ENCODE measurements around the gene AATF. TPM values are rescaled to one million over a fixed set of nuclear protein-coding genes. Genes with fewer than 3 reads are reported as not detected.
A peak's percentile ranks its signal among the peaks of the same experiment; 100 is the strongest.

AATF gene
- total RNA-seq, 1 donor from 2014 or later, result 23.9 TPM

DNA sequence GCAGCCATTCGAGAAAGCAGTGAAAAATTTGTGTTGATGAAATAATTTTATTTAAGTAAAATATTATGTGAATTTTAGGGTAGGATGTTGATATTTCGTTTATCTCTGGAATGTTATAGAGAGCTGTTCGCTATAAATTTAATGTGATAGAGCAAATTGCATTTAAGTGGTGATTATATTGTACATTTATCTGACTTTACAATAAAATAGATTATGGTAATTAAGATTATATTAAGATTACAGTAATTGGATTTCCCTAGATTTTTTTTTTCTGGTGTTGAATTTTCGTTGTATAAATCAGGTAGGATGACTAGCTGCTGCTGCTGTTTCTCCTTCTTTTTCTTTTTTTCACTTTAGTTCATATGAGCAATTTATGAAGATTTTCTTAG lies 71.0 kb downstream of the AATF start:
- intact Hi-C loops (cut with DNase I), result no loop called here

DNA sequence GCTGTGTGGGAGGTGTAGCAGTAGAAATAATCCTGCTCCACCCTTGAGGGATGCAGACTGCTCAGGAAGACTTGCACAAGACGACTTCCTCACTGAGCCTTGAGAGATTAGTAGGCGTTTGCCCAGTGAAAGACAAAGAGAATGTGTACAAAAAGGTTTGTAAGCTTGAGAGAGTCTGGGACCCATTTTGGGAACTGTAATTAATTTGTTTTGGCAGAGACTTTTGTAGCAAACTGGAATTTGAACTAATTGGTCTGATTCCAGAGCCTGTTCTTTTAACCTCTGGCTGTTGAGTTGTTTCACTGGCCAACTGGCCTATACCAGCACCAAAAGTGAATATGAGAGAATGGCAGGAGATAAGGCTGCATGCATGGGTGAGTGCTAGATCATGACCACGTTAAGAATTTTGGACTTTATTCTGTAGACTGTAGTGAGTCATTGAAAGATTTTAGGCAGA lies 75.5 kb downstream of the AATF start:
- intact Hi-C loops (cut with DNase I), result no loop called here
- no peak for ATAC-seq
- DNase-seq (ENCODE audit: missing footprints), result no peak

More for the DNA sequence above, 71.0 kb downstream of the AATF start:
- DNase-seq (ENCODE audit: missing footprints) (no peak), ATAC-seq (no peak)

DNA sequence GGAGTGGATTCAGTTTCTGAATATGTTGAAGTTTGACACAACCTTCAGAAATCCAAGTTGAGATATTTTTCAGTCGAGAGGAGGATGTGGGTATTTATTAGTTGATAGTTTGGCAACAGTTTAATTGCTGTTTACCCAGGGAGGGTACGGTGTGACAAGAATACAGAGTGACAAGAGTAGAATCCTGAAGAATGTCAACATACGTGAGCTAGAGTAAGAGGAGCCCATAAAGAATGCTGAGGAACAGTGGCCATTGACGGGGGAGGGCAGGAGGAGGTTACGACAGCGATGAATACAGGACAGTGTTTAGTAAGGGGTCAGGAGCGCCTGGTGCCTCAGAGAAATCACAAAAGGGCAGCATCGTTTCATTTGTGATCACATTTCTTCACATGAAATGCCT lies 76.5 kb downstream of the AATF start:
- intact Hi-C loops (cut with DNase I), result no loop called here
- no peak for ATAC-seq
- no peak for DNase-seq (ENCODE audit: missing footprints)

DNA sequence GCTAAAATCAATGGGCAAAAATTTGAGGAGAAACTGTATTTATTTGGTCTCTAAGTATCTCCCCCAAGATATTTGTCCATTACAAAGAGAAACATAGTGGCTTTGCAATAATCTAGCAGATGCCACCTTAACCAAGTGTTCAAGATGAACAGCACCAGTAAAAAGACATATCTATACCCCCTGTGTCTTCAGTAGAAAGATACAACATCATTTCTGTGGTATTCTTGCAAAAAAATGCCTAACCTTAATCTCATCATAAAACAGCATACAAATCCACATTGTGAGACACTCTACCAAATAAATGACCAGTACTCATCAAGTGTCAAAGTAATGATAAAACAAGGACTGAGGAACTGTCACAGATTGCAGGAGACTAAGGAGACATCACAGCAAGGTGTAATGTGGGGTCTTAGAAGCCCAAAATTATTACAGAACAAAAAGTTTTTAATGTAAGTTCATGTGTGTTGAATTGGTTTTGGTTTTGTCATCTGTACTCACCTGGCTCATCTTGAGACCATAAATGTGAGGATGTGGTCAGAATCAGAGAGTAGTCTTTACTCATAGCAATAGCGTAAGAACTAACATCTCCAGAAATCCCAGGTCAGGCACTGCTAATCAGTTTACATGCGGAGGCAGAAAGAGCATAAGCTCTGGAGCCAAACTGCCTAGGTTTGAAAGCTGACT lies 77.2 kb downstream of the AATF start:
- DNase-seq (ENCODE audit: missing footprints), result no peak
- no peak for ATAC-seq
- intact Hi-C loops (cut with DNase I), result no loop called here

DNA sequence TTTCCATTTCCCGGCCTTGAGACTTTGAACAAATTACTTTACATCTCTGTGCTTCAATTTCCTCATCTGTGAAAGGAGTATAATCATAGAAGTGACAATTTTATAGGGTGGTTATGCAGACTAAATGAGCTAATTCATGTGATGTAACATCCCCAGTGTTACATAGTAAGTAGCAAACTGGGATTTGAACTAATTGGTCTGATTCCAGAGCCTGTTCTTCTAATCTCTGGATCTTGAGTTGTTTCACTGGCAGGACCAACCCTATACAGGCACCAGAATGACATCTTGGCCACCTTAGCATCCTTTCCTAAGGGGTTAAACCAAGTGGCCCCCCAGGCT lies 77.7 kb downstream of the AATF start:
- intact Hi-C loops (cut with DNase I), result no loop called here
- ATAC-seq, result no peak

DNA sequence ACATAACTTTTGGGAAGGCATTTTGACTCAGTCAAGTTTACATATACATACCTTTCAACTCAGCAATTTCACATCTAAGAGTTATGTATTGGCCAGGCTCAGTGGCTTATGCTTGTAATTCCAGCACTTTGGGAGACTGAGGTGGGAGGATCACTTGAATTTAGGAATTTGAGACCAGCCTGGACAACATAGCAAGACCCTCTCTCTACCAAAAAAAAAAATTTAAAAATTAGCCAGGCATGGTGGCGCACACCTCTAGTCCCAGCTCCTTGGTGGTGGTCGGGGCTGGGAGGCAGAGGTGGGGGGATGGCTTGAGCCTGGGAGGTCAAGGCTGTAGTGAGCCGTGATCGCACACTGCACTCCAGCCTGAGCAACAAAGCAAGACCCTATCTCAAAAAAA lies 79.3 kb downstream of the AATF start:
- ATAC-seq, result no peak
- DNase-seq (ENCODE audit: missing footprints), result no peak
- intact Hi-C loops (cut with DNase I), result no loop called here

More for the DNA sequence above, 77.7 kb downstream of the AATF start:
- no peak for DNase-seq (ENCODE audit: missing footprints)

DNA sequence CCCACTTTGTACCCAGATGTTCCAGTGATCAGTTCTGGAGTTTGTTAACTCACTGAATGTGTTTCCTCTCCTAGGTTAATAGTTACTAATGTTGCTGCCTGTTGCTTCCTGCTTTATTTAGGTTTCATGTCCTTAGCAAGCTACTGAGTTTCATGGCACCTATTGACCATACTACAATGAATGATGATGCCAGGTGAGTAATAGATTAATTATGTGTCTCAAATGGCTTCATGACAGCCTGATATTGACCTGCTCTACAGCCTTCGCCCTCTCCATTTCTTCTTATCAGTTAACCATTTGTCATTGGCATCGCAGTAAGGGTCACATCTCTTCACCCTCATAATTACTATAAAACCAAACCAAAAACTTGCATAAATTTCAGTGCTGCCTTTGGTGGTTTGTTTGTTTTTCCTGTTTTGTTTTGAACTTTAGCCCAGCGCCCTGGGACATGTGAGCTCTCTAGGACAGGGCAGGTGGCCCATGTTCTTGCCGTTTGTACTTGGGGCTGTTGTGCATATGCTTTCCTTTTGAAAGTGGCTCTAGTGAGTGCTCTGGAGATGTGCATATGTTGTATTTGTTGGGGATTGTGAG lies 82.8 kb downstream of the AATF start:
- intact Hi-C loops (cut with DNase I), result no loop called here
- ATAC-seq (no peak), DNase-seq (ENCODE audit: missing footprints) (no peak)

DNA sequence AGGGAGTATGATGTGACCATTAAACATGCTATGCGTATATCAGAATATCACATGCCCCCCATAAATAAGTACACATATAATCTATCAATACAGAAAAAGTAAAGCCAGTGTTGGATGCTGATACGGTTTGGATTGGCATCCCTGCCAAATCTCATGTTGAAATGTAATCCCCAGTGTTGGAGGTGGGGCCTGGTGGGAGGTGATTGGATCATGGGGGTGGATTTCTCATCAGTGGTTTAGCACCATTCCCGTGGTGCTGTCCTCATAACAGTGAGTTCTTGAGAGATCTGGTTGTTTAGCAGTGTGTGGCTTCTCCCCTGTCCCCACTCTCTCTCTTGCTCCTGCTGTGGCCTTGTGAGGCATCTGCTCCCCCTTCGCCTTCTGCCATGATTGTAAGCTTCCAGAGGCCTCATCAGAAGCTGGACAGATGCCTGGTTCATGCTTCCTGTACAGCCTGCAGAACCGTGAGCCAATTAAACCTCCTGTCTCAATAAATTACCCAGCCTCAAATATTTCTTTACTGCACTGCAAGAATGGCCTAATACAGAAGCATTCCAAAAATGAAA lies 88.9 kb downstream of the AATF start:
- DNase-seq (ENCODE audit: missing footprints), result no peak
- ATAC-seq, result no peak
- intact Hi-C loops (cut with DNase I), result no loop called here

DNA sequence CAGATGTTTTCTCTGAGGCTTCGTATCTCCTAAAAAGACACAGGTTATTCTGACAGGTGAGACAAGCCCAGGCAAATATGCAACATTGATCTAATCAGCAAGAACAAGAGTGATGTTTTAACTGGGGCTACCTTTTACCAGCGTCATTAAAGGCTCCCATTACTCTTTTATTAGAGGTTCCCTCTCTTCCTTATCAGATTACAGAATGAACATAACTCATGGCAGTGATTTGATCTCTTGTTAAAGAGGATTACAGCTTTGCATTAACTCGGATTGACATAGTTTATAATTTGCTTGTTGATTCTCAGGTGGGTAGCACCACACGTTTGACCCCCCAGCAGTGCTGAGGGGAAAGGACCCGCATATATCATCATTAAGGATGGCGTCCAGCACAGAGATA lies 90.5 kb downstream of the AATF start:
- ATAC-seq (no peak), DNase-seq (ENCODE audit: missing footprints) (no peak)
- intact Hi-C loops (cut with DNase I), result no loop called here

DNA sequence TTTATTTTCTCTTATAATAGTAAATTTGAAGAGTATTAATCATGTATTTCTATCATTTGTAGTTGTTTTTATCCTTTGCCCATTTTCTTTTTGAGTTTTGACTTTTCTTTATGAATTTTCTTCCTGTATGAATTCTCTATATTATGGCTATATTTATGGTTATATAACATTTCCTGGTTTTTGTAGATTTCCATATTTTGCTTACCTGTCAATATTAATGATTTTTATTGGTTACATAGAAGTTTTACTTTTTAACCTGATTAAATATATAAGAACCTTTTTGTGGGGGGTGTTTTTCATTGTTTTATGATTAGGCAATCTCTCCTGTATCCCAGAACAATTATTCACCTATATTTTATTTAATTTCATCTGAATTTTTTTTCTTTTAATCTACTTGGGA lies 93.2 kb downstream of the AATF start:
- ATAC-seq (no peak), DNase-seq (ENCODE audit: missing footprints) (no peak)
- intact Hi-C loops (cut with DNase I), result no loop called here

DNA sequence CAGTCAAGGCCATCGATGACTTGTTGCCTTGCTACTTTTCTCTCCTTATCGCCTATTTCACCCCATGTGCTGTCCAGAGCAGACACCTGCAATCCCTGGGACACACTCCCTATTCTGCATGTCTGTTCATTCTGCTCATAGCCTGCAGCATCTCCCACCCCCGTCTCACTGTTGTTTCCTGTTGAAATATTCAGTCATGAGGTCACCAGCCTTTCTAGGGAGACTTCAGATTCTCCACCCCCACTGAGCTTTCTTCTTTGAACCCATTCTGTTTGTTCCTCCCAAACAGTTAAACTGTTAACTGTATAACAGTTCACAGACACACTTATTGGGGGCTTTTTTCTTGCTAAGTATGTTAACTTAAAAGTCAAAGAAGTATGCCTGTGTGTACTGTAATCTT lies 94.4 kb downstream of the AATF start:
- no peak for ATAC-seq
- intact Hi-C loops (cut with DNase I), result no loop called here
- DNase-seq (ENCODE audit: missing footprints), result no peak

DNA sequence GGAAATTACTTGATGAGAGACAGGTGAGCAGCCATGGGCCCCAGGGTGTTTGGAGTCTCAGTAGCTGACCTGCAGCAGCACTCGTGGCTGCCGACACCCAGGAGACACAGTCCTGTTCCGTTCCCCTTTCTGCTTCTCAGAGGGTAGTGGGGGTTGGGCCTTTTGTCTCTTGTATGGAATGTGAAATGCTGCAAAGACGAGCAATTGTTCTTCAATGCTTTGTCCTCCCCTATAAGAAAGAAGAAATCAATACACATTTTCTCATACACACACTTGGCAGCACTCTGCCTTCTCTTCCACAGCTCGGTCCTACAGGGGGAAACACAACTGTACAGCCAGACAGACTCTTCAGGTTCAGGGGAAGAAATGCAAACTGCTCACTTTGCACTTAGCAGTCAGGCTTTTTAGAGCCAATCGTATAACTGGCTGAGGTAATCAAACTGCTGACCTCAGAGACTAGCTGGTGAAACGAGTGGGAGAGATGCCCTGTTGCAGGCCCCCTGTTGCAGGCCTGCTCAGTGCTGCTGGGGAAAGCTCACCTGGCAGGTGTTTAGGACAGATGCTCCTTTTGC lies 96.7 kb downstream of the AATF start:
- DNase-seq (ENCODE audit: missing footprints) (no peak), ATAC-seq (no peak)
- intact Hi-C loops (cut with DNase I), result loop anchor here (5.0 kb wide), 1 partner anchor 443 kb away; the partner anchor contains the start of gene MRM1

DNA sequence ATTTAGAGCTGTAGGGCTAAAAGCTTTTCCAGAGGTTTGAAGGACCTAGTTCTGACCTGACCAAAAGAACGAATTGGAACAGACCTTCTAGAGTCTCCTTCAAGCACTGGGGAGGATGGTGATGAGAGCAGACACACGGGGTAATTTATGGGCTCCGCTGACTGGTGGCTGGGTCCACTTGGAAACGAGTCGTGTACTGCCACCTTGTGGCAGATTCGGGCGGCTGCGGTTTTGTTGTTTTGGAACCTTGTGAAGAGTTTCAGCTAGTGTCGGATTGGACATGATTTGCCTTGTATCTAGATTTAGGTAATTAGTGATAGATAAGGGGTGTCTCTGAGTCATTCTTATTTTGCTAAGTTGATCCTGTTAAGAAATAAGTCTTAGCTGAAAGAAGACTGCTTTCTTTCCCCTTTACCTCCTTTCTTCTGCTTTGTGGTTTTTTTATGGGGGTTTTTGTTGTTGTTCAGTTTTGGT lies 98.9 kb downstream of the AATF start:
- ATAC-seq (peak; percentile 64), DNase-seq (ENCODE audit: missing footprints) (peak; percentile 83)
- intact Hi-C loops (cut with DNase I), result loop anchor here (1.0 to 5.0 kb wide), 2 partner anchors 418 to 445 kb away; partner anchors contain the start of gene MRM1

DNA sequence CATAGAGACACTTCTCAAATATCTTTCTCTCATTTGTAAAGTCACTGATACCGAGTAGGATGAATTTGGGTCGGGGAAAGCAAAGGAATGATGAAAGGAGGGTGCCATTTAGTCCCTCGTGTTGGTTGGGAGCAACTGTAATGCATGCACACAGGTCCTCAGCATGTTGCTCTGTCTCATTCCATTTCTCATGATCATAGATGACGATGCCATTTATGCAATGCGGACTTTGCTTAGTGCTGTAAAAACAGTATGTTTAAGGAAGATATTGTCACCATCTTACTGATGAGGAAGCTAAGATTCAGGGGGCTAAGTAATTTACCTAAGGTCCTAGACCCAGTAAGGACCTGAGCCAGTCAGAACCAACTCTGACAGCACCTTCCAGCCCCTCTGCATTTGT lies 100.1 kb downstream of the AATF start:
- ATAC-seq (no peak), DNase-seq (ENCODE audit: missing footprints) (no peak)
- intact Hi-C loops (cut with DNase I), result loop anchor here (5.0 kb wide), 1 partner anchor 447 kb away; the partner anchor contains the start of gene MRM1

DNA sequence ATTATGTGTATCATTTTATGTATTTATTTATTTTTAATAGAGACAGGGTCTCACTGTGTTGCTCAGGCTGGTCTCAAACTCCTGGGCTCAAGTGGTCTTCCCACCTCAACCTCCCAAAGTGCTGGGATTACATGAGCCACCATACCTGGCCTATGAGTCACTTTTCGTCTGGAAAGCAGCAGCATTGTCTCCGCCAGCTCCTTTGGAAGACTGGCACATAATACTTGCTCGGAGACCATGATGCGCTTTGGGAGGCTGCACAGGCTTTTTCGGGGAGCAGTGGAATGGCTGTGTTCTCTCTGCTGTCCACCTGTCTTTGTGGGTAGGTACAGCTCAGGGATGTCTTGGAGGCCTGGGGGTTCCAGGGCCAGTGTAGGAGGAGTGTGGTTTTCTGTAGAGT lies 102.2 kb downstream of the AATF start:
- DNase-seq (ENCODE audit: missing footprints) (no peak), ATAC-seq (no peak)
- intact Hi-C loops (cut with DNase I), result no loop called here

DNA sequence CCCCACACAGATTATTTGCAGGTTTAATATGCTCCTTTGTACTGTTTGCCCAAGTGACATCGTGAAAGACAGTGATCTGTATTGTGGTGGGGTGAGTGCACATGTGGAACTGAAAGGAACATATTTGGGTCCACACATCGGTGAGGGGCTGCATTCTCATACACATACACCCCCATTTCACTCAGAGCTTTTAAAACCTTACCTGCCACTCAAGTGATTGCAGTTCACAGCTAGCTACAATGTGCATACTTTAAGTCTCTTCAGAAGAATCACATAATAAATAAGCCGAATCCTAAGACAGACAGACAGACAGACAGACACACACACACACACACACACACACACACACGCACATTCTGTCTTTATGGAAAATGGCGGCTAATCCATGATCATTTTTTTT lies 102.6 kb downstream of the AATF start:
- intact Hi-C loops (cut with DNase I), result no loop called here
- DNase-seq (ENCODE audit: missing footprints) (no peak), ATAC-seq (no peak)

DNA sequence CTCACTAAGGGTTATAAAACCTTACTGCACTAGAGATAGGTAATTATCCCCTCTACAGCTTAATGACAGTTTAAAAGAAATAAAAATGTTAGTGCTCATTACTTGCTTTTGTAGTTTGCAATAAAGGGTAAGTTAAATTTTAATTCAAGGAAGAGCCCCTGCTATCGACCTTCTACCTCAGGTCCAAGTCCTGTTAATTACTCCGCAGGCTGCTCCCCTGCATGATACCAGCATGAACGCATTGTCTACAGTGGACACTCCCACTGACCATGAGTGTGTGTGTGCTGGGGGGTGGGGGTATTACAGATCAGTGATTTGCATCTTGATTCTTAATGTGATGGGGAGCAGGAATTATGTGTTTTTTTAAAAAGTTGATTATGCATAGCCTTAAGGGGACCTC lies 103.1 kb downstream of the AATF start:
- DNase-seq (ENCODE audit: missing footprints) (no peak), ATAC-seq (no peak)
- intact Hi-C loops (cut with DNase I), result no loop called here

DNA sequence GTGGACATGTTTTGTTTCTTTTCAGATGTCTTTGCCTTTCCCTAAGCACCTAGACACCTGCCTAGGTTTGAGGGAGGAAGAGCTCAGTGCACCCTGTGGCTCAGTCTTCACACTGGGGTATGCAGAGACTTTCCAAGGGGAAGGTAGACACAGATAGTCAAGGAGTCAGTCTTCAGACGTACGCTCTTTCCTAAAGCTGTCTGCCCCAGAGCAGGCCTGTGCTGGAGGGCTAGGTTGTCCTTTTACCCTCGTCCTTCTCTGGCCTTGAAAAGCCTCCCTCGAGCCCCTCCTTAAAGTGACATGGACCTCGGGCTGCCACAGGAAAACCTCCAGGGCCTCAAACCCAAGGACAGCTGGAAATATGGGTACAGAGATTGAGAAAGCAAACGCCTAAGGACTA lies 103.7 kb downstream of the AATF start:
- DNase-seq (ENCODE audit: missing footprints), result no peak
- ATAC-seq, result no peak
- intact Hi-C loops (cut with DNase I), result no loop called here

DNA sequence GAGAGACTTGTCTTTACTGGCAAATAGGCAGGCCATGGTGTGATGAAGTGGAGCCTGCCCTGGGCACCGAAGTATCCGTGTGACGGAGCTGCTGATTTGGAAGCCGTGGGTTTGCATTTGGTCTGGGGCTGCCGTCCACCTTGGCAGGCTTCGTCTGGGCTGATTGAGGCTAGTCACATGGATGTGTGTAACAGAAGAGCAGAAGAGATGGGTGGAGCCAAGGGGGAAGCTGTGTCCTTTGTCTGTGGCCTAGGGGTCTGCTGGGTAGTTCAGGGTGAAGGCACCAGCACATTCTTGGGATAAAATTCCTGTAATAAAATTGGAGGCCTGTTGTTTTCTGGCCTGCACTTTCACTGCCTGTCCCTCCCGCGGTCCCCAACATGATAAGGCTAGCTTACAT lies 106.1 kb downstream of the AATF start:
- no peak for DNase-seq (ENCODE audit: missing footprints)
- intact Hi-C loops (cut with DNase I), result no loop called here
- no peak for ATAC-seq

DNA sequence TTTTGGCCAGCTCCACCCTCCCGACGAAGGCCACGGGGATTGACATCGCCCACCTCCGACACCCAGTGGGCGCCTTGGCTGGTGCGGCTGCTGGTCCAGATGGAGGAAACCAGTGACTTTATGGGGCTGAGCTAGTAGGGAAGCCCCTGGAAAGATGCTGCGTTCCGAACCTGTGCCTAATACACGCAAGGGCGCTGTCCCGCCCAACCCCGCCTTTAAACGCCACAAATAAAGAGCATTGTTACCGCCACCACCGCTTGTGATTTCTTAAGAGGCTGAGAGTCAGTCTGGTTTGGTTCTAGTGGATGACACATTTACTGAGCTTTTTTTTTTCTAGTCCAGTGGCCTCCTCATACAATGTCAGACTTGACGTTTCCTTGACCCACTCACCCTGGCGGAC lies 107.9 kb downstream of the AATF start:
- intact Hi-C loops (cut with DNase I), result no loop called here
- DNase-seq (ENCODE audit: missing footprints), result no peak
- ATAC-seq, result no peak

Data from Right ventricle myocardium inferior (tissue), 1 donor.